ENCODE measurements around the gene CAVIN2. TPM values are rescaled to one million over a fixed set of nuclear protein-coding genes. Genes with fewer than 3 reads are reported as not detected.

CAVIN2 gene, protein sequence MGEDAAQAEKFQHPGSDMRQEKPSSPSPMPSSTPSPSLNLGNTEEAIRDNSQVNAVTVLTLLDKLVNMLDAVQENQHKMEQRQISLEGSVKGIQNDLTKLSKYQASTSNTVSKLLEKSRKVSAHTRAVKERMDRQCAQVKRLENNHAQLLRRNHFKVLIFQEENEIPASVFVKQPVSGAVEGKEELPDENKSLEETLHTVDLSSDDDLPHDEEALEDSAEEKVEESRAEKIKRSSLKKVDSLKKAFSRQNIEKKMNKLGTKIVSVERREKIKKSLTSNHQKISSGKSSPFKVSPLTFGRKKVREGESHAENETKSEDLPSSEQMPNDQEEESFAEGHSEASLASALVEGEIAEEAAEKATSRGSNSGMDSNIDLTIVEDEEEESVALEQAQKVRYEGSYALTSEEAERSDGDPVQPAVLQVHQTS
- 11.7 and 16.8 TPM in 2 replicates for total RNA-seq (2011; cell fraction: chromatin; rRNA removed; ENCODE audit: low replicate concordance)
- 12.2 and 13.9 TPM in 2 replicates for total RNA-seq (2011; cell fraction: nucleolus; rRNA removed)
- 12.6 and 12.7 TPM in 2 replicates for total RNA-seq (2011; cell fraction: nucleoplasm; rRNA removed)
- total RNA-seq (2014; rRNA removed) (65.1 and 71.8 TPM in 2 replicates), total RNA-seq (2014; rRNA removed; fragmentation: Illumina TruSeq; extraction: Trizol) (81.0 and 86.4 TPM in 2 replicates), total RNA-seq (2015; rRNA removed; fragmentation: Illumina TruSeq; extraction: Trizol) (87.7 and 92.4 TPM in 2 replicates), total RNA-seq (2021) (70.5 and 74.6 TPM in 2 replicates), polyA plus RNA-seq (2011; rRNA removed) (29.3 and 43.5 TPM in 2 replicates), polyA plus RNA-seq (2014; fragmentation: Illumina TruSeq; extraction: Trizol) (66.6 and 73.8 TPM in 2 replicates), polyA plus RNA-seq (2014; fragmentation: Nextera tagmentation; extraction: Ambion mirVana) (10 to 100 TPM; 20.6 to 31.5 TPM), polyA plus RNA-seq (2014; rRNA removed) (63.4 and 69.0 TPM in 2 replicates), polyA minus RNA-seq (2011; rRNA and poly(A)+ RNA removed) (31.3 and 39.1 TPM in 2 replicates), Bru-seq, nascent RNA (percentile 88 among the genes with signal in this experiment), BruChase-seq, experiment 1, labeled RNA remaining after a 2-hour chase (percentile 70 among the genes with signal in this experiment), BruChase-seq, experiment 2, labeled RNA remaining after a 6-hour chase (percentile 76 among the genes with signal in this experiment)
- polyA plus RNA-seq (2011; cell fraction: cytosol; rRNA removed), result 22.5 and 40.5 TPM in 2 replicates
- polyA plus RNA-seq (2011; cell fraction: nucleus; rRNA removed), result 14.2 and 19.0 TPM in 2 replicates
- polyA plus RNA-seq (2012), result 44.5 and 64.1 TPM in 2 replicates
- 23.3 and 34.4 TPM in 2 replicates for polyA minus RNA-seq (2011; cell fraction: cytosol; rRNA and poly(A)+ RNA removed)
- 26.5 and 38.9 TPM in 2 replicates for polyA minus RNA-seq (2011; cell fraction: nucleus; rRNA and poly(A)+ RNA removed)
- long read RNA-seq, experiment 1, transcript CAVIN2-201 (2 exons, 3,229 nt), result major isoform, 202 of 314 reads
- long read RNA-seq, experiment 1, partial matches to known transcripts, result 111 of 314 reads
- long read RNA-seq, experiment 1, other reads (novel, unspliced or antisense), result 1 of 314 reads
- long read RNA-seq, experiment 2, transcript CAVIN2-201 (2 exons, 3,229 nt), result major isoform, 6 of 54 reads
- long read RNA-seq, experiment 2, partial matches to known transcripts, result 0 of 54 reads
- long read RNA-seq, experiment 2, other reads (novel, unspliced or antisense), result 48 of 54 reads
- long read RNA-seq, experiment 3, transcript CAVIN2-201 (2 exons, 3,229 nt), result major isoform, 51 of 114 reads
- long read RNA-seq, experiment 3, partial matches to known transcripts, result 62 of 114 reads
- long read RNA-seq, experiment 3, other reads (novel, unspliced or antisense), result 1 of 114 reads

DNA sequence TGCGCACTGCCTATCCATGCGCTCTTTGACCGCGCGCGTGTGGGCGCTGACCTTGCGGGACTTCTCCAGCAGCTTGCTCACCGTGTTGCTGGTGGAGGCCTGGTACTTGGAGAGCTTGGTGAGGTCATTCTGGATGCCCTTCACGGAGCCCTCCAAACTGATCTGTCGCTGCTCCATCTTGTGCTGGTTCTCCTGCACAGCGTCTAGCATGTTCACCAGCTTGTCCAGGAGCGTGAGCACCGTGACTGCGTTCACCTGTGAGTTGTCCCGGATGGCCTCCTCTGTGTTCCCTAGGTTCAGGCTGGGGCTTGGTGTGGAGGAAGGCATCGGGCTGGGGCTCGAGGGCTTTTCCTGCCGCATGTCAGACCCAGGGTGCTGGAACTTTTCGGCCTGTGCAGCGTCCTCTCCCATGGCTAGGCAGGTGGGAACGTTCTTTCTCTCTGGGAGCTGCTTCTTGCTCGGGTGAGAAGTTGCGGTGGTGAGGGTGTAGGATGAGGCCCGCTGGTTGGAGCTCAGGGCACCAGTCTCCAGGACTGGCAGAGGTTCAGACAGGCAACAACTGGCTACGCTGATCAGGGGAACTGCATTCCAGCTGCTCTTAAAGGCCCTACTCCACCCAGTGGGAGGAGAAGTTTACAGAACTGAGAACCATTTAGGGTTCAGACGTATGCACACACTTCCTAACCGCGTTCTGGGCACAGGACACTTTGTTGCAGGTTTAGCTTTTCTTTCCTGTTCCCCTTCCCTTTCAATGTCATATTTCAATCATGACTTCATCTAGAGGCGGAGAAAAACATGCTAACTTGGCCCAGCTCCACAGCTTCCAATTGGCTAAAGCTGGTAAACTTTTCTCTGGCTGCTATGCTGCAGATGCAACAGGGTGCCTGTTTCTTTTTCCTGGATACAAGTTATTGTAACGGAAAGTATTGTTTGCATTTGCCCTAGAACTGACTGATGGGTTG lies at the start of gene CAVIN2:
TSS of gene CAVIN2 (minus strand) at position 574 of the 962 bp plus-strand sequence. CDS start at position 411, 163 bp downstream.
- Histone ChIP-seq H3K4me3 (peak within 1 kb of the TSS; percentile 65), H3K9me1 (ENCODE audit: control insufficient read depth, insufficient read depth, low read length) (no peaks in the 10 kb centered on the region), H3K4me2 (ENCODE audit: insufficient read depth, low read length) (peak within 1 kb of the TSS; percentile 85), H4K20me1 (replicated peaks; ENCODE audit: control insufficient read depth, insufficient read depth, low read length) (no peaks in the 10 kb centered on the region), H3K27me3 (ENCODE audit: control insufficient read depth in 2 of 2, insufficient read depth in 2 of 2, low read length in 2 of 2) (no peaks in the 10 kb centered on the region), H3K9ac (ENCODE audit: insufficient read depth in 1 of 2, low read depth in 2 of 2, low read length in 2 of 2) (peak within 1 kb of the TSS; percentile 75 to 95), H3K36me3 (ENCODE audit: control insufficient read depth, insufficient read depth, low read length) (peaks cover 12% of the 10 kb centered on the region; the same call in 1 of the 3 replicates), H3K27ac (ENCODE audit: extremely low read depth, low read depth, low read length) (peak within 1 kb of the TSS; percentile 95), H3K79me2 (ENCODE audit: control insufficient read depth, insufficient read depth, low read length) (peaks cover 99% of the 10 kb centered on the region), H3K4me1 (replicated peaks in 1 of 2; ENCODE audit: control insufficient read depth in 2 of 2, insufficient read depth in 2 of 2, low read length in 2 of 2) (peaks cover 6 to 29% of the 10 kb centered on the region in 2 experiments; a peak in 4 of 5 replicates), H2AFZ (ENCODE audit: low read depth, low read length) (peak within 1 kb of the TSS; percentile 49), H3K9me3 (replicated peaks; ENCODE audit: control insufficient read depth, insufficient read depth, low read depth, low read length) (no peaks in the 10 kb centered on the region)
- peak; percentile 81 for FAIRE-seq
- TSS peak; percentile 43 for BruUV-seq (replicated peaks)
- 0% methylated on average over 22 of the region's 31 CpGs for WGBS (ENCODE audit: insufficient coverage, low coverage, missing lambda C conversion rate)
- ATAC-seq, result peak; percentile 57
- peak; percentile 14 to 70 (median 32) for DNase-seq (ENCODE audit: extremely low read depth in 1 of 4, low spot score in 3 of 4)
- intact Hi-C loops (cut with micrococcal nuclease) (no loop called here), in situ Hi-C loops (cut with MboI) (loop anchor here (10.0 kb wide), 1 partner anchor 812 kb away; no protein-coding TSS in a partner anchor)
- POLR2A ChIA-PET, result interaction anchor here (0.7 to 2.5 kb wide), 7 partner anchors 8 to 834 kb away, joined by 3 to 15 read pairs (median 4); no protein-coding TSS in a partner anchor
- CTCF ChIA-PET (ENCODE audit: low intra/inter-chr PET ratio), result no interaction called here
- TF ChIP-seq ZBED1 (IDR thresholded peaks at IDR 0.05) (no peak), RBBP5 (IDR thresholded peaks at IDR 0.05; ENCODE audit: borderline replicate concordance, insufficient read depth, low read length, poor library complexity, severe bottlenecking) (peak; percentile 83), PHF8 (IDR thresholded peaks at IDR 0.05; ENCODE audit: borderline replicate concordance, low read length) (peak; percentile 45; the same call in 1 of the 2 replicates), KDM4B (IDR thresholded peaks at IDR 0.05; ENCODE audit: borderline replicate concordance in 2 of 2, low read depth in 1 of 2) (0 out of 4 replicates have a peak, but pooled peaks of 1 of the 2 experiments have one; percentile 20), ZNF253 (CRISPR knock-in tag; conservative IDR thresholded peaks at IDR 0.05) (no peak), MAZ (CRISPR knock-in tag; conservative IDR thresholded peaks at IDR 0.05 in 1 of 2, IDR thresholded peaks at IDR 0.05 in 1 of 2) (0 out of 4 replicates have a peak, but pooled peaks of 1 of the 2 experiments have one; percentile 26), GATA2 (CRISPR knock-in tag; IDR thresholded peaks at IDR 0.05) (no peak), ZNF282 (CRISPR knock-in tag; IDR thresholded peaks at IDR 0.05) (no peak), NEUROD1 (IDR thresholded peaks at IDR 0.05; ENCODE audit: borderline replicate concordance, low read depth, low read length, partially characterized antibody) (no peak)

Measured in K562 (cell line).